Measurements from ENCODE around the gene SLC25A51. TPM values are rescaled to one million over a fixed set of nuclear protein-coding genes. Genes with fewer than 3 reads are reported as not detected.

Gene SLC25A51
- total RNA-seq (2014; rRNA removed; shearing (Covaris generic)) (16.8 and 22.0 TPM in 2 replicates), polyA plus RNA-seq (2016; fragmentation: Nextera tagmentation; extraction: Ambion mirVana) (5.3 and 5.8 TPM in 2 replicates)
- long read RNA-seq, partial matches to known transcripts: 0 of 6 reads
- long read RNA-seq, other reads (novel, unspliced or antisense): 2 of 6 reads

GRCh38 chr9:37903647-37904444 lies at the start of gene SLC25A51:
TSS of gene SLC25A51 (minus strand) at chr9:37904127. CDS start at chr9:37888550, 15,577 bp downstream.
- Histone ChIP-seq H3F3A (replicated peaks; ENCODE audit: low read depth) (peaks cover 8% of the 10 kb centered on the region), H3K4me2 (peak within 1 kb of the TSS; percentile 96), H3K4me1 (ENCODE audit: insufficient read depth) (peaks cover 22% of the 10 kb centered on the region), H2AFZ (peak within 1 kb of the TSS; percentile 100), H3K4me3 (peak within 1 kb of the TSS; percentile 97), H3K79me2 (replicated peaks; ENCODE audit: insufficient read depth) (peaks cover 25% of the 10 kb centered on the region), H3K36me3 (ENCODE audit: insufficient read depth) (0 out of 2 replicates have a peak, but pooled peaks cover 4% of the 10 kb centered on the region), H3K27ac (ENCODE audit: low read depth) (peak within 1 kb of the TSS; percentile 84), H3K27me3 (ENCODE audit: insufficient read depth) (peaks cover 16% of the 10 kb centered on the region; the same call in 1 of the 2 replicates), H3K9me2 (ENCODE audit: insufficient read depth) (no peaks in the 10 kb centered on the region), H4K20me1 (replicated peaks; ENCODE audit: insufficient read depth) (peaks cover 11% of the 10 kb centered on the region)
- peaks cover 16% of the 10 kb centered on the region for H3K4me1 Mint-ChIP-seq
- H3K27me3 Mint-ChIP-seq (ENCODE audit: insufficient read depth, low read depth, poor library complexity): peaks cover 11% of the 10 kb centered on the region
- peak within 1 kb of the TSS; percentile 90; the same call in 1 of the 2 replicates for H3K27ac Mint-ChIP-seq
- H3K4me3 Mint-ChIP-seq: peak within 1 kb of the TSS; percentile 92
- ATAC-seq (peak; percentile 90), DNase-seq (ENCODE audit: low spot score) (peak; percentile 95)
- TF ChIP-seq ZNF114 (CRISPR knock-in tag; IDR thresholded peaks at IDR 0.05) (no peak), ZNF462 (CRISPR knock-in tag; IDR thresholded peaks at IDR 0.05) (no peak), CTCF (conservative IDR thresholded peaks at IDR 0.05; ENCODE audit: low read depth in 2 of 2) (peak; percentile 80 to 87), ZNF331 (CRISPR knock-in tag; IDR thresholded peaks at IDR 0.05; ENCODE audit: low read depth) (no peak), CREB1 (CRISPR knock-in tag; IDR thresholded peaks at IDR 0.05; ENCODE audit: low read depth) (peak; percentile 81), JUNB (IDR thresholded peaks at IDR 0.05; ENCODE audit: unreplicated experiment) (no peak), POLR2AphosphoS5 (IDR thresholded peaks at IDR 0.05; ENCODE audit: low read depth) (peak; percentile 84), ETS1 (IDR thresholded peaks at IDR 0.05) (peak; percentile 51; the same call in 1 of the 2 replicates), NANOG (IDR thresholded peaks at IDR 0.05; ENCODE audit: borderline replicate concordance) (no peak), REST (IDR thresholded peaks at IDR 0.05; ENCODE audit: unreplicated experiment) (no peak), EZH2phosphoT487 (IDR thresholded peaks at IDR 0.05; ENCODE audit: unreplicated experiment) (no peak), STAT1 (IDR thresholded peaks at IDR 0.05; ENCODE audit: unreplicated experiment) (no peak)
- no peaks in the 10 kb centered on the region for H3K9me3 Mint-ChIP-seq
- H3K36me3 Mint-ChIP-seq (ENCODE audit: low read depth): peaks cover 6% of the 10 kb centered on the region; the same call in 2 of the 3 replicates

Data from GM23338 (cell line).